Vagina (tissue), 2 donors: ENCODE results near the gene ATF7. TPM values are rescaled to one million over a fixed set of nuclear protein-coding genes. Genes with fewer than 3 reads are reported as not detected.

ENCODE experiments used
- DNase-seq, 2 donors: peaks; one replicate each; pipeline ENCODE4 v3.0.0-alpha.2; 2017; ENCODE audit errors: extremely low spot score in 2 of 2
- H3K27ac ChIP-seq: fragments of 200-600 bp; sonication (generic); one replicate; pipeline ENCODE4 v1.5.1; 2019
- H3K27me3 ChIP-seq: fragments of 200-600 bp; sonication (generic); one replicate; pipeline ENCODE4 v1.5.1; 2019
- H3K36me3 ChIP-seq, 2 donors: fragments of 200-600 bp; sonication (generic); one replicate each; pipeline ENCODE4 v1.5.1; 2017 to 2019
- H3K4me1 ChIP-seq: fragments of 200-600 bp; sonication (generic); one replicate; pipeline ENCODE4 v1.5.1; 2019
- H3K4me3 ChIP-seq, 2 donors: fragments of 200-600 bp; sonication (generic); 1 replicate in 1 of 2; 2 replicates in 1 of 2; pipeline ENCODE4 v1.5.1; 2016 to 2019
- H3K9me3 ChIP-seq: fragments of 200-600 bp; sonication (generic); one replicate; pipeline ENCODE4 v1.5.1; 2019
- CTCF ChIP-seq, 3 experiments: fragments of 450-650 bp in 2 of 3; fragments of 200-600 bp in 1 of 3; sonication (generic) in 1 of 3; IDR thresholded peaks; one replicate each; pipeline ENCODE4 v1.5.1; 2017 to 2019; ENCODE audit warnings: antibody characterized with exemption in 3 of 3, mild to moderate bottlenecking in 2 of 3, moderate library complexity in 2 of 3
- POLR2A ChIP-seq, 2 donors: fragments of 450-650 bp; IDR thresholded peaks; one replicate each; pipeline ENCODE4 v1.6.1; 2017; ENCODE audit warnings: antibody characterized with exemption in 2 of 2, mild to moderate bottlenecking in 2 of 2, moderate library complexity in 2 of 2
- POLR2AphosphoS5 ChIP-seq, 2 donors: sonication (generic); formaldehyde crosslinking; IDR thresholded peaks; one replicate each; pipeline ENCODE4 v1.9.0; 2017; ENCODE audit warnings: antibody characterized with exemption in 2 of 2, mild to moderate bottlenecking in 2 of 2, low read depth in 1 of 2; ENCODE audit not compliant: insufficient read depth in 1 of 2
- intact Hi-C: fragments of 100-400 bp; cut with DNase I; formaldehyde crosslinking; loops from one replicate; pipeline ENCODE4 v1.15.1; 2023
- total RNA-seq: library from RNA; depleted of rRNA; stranded (reverse); fragments of >200 nt; gene quantifications from one replicate; pipeline ENCODE4 v1.2.3, GENCODE V29; 2016

The ATF7 gene
- total RNA-seq, 1 donor from 2014 or later = 34.9 TPM

GRCh38 chr12:53466640-53467039, 159.5 kb downstream of the ATF7 start:
- intact Hi-C loops = no loop called here
- TF ChIP-seq POLR2AphosphoS5 (IDR thresholded peaks at IDR 0.05; ENCODE audit: insufficient read depth in 1 of 2, low read depth in 1 of 2) (no peak), CTCF (IDR thresholded peaks at IDR 0.05) (no peak), POLR2A (IDR thresholded peaks at IDR 0.05) (no peak)
- H3K4me3 ChIP-seq = no peak overlapping the region
- H3K4me1 ChIP-seq = peaks cover 12% of the 10 kb centered on the region
- H3K36me3 ChIP-seq = peaks cover 4 to 100% of the 10 kb centered on the region in 2 donors
- DNase-seq = no peak
- H3K27me3 ChIP-seq = no peaks in the 10 kb centered on the region
- no peak overlapping the region for H3K27ac ChIP-seq
- H3K9me3 ChIP-seq = no peaks in the 10 kb centered on the region

GRCh38 chr12:53465679-53466078, 160.5 kb downstream of the ATF7 start:
- peaks cover 4 to 100% of the 10 kb centered on the region in 2 donors for H3K36me3 ChIP-seq
- DNase-seq = no peak
- TF ChIP-seq CTCF (IDR thresholded peaks at IDR 0.05) = no peak
- no peak for TF ChIP-seq POLR2AphosphoS5 (IDR thresholded peaks at IDR 0.05; ENCODE audit: insufficient read depth in 1 of 2, low read depth in 1 of 2)
- no peak for TF ChIP-seq POLR2A (IDR thresholded peaks at IDR 0.05)
- no peak overlapping the region for H3K4me3 ChIP-seq
- no peak overlapping the region for H3K27ac ChIP-seq
- H3K4me1 ChIP-seq = peaks cover 12% of the 10 kb centered on the region
- H3K27me3 ChIP-seq = no peaks in the 10 kb centered on the region
- no peaks in the 10 kb centered on the region for H3K9me3 ChIP-seq
- intact Hi-C loops = no loop called here

DNA sequence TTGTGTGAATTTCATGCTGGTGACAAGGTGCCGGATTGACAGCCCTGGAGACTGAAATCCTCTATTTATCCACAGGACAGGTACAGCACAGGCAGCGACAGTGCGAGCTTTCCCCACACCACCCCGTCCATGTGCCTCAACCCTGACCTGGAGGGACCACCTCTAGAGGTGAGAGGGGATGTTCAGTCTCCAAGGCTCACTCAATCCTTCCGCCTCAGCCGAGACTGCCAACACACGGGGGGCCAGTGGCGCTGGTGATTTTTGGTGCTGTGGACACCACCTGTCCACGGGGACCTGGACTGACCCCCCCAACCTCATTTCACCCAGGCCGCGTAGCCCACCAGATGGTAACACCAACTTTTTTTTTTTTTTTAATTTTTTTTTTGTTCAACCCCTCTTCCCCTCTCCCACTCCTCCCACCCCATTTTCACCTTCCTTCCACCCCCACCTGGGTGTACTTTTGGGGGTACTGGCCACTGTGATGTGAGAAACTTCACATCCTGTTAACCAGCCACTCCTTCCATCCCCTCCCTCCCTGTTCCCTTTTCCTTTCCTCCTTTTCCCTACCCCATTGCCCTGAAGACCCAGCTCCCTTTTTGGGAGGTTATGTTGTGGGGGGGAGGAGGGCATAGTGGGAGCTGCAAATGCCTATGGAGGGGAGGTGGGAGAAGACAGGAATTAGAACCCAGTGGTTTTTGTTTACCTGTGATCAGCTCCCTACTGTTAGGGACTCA, 161.3 kb downstream of the ATF7 start:
- Histone ChIP-seq H3K36me3 (peaks cover 4 to 100% of the 10 kb centered on the region in 2 donors), H3K27me3 (no peaks in the 10 kb centered on the region), H3K4me3 (no peak overlapping the region), H3K27ac (no peak overlapping the region), H3K9me3 (no peaks in the 10 kb centered on the region), H3K4me1 (peaks cover 12% of the 10 kb centered on the region)
- intact Hi-C loops = no loop called here
- DNase-seq = no peak
- TF ChIP-seq POLR2AphosphoS5 (IDR thresholded peaks at IDR 0.05; ENCODE audit: insufficient read depth in 1 of 2, low read depth in 1 of 2) (no peak), CTCF (IDR thresholded peaks at IDR 0.05) (no peak), POLR2A (IDR thresholded peaks at IDR 0.05) (no peak)

- no peaks in the 10 kb centered on the region for H3K27me3 ChIP-seq
- H3K9me3 ChIP-seq = no peaks in the 10 kb centered on the region
- peaks cover 4 to 100% of the 10 kb centered on the region in 2 donors for H3K36me3 ChIP-seq
- no peak overlapping the region for H3K4me3 ChIP-seq
- no peak for DNase-seq
- no peak for TF ChIP-seq CTCF (IDR thresholded peaks at IDR 0.05)
- no peak for TF ChIP-seq POLR2A (IDR thresholded peaks at IDR 0.05)
- TF ChIP-seq POLR2AphosphoS5 (IDR thresholded peaks at IDR 0.05; ENCODE audit: insufficient read depth in 1 of 2, low read depth in 1 of 2) = no peak
- intact Hi-C loops = no loop called here
- H3K27ac ChIP-seq = no peak overlapping the region
- H3K4me1 ChIP-seq = peaks cover 12% of the 10 kb centered on the region
Measured at GRCh38 chr12:53463802-53464560, 162.2 kb downstream of the ATF7 start.

GRCh38 chr12:53462935-53463334, 163.2 kb downstream of the ATF7 start:
- intact Hi-C loops = no loop called here

More at GRCh38 chr12:53462935-53463334, 163.2 kb downstream of the ATF7 start:
- DNase-seq = no peak
- Histone ChIP-seq H3K27me3 (no peaks in the 10 kb centered on the region), H3K4me3 (no peak overlapping the region), H3K4me1 (peaks cover 12% of the 10 kb centered on the region), H3K9me3 (no peaks in the 10 kb centered on the region), H3K27ac (no peak overlapping the region), H3K36me3 (peaks cover 4 to 100% of the 10 kb centered on the region in 2 donors)
- no peak for TF ChIP-seq POLR2AphosphoS5 (IDR thresholded peaks at IDR 0.05; ENCODE audit: insufficient read depth in 1 of 2, low read depth in 1 of 2)
- no peak for TF ChIP-seq POLR2A (IDR thresholded peaks at IDR 0.05)
- no peak for TF ChIP-seq CTCF (IDR thresholded peaks at IDR 0.05)
